ENCODE measurements around the gene RSAD2. TPM values are rescaled to one million over a fixed set of nuclear protein-coding genes. Genes with fewer than 3 reads are reported as not detected.

The RSAD2 gene
- total and polyA plus RNA-seq, 2 experiments from 2014 or later, result 0.10 TPM; not detected in 1

DNA sequence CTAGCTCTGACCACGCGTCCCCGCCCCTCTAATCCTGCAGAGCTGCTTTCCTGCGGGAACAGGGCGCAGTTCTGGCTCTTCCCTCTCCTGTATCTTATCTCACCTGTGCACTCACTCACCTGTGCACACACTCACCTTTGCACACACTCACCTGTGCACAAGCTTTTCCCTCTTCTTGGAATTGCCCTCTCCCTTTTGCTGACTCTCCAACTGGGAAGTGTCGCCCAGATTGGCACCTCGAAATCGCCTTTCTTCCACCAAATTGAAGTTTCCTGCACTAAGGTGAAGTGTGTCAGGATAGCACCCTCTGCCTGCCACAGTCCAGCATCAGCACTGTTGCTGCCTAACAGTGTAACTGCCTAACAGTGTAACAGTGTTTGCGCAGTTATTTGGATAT lies 11.3 kb upstream of the RSAD2 start:
- Histone ChIP-seq H4K20me1 (replicated peaks; ENCODE audit: insufficient read depth) (no peaks in the 10 kb centered on the region), H3K27ac (ENCODE audit: low read depth) (no peak overlapping the region), H2AFZ (peak overlapping the region; percentile 99), H3K4me2 (peak overlapping the region; percentile 90), H3K9me2 (ENCODE audit: insufficient read depth) (peaks cover 15% of the 10 kb centered on the region; the same call in 1 of the 2 replicates), H3K4me3 (peak overlapping the region; percentile 71), H3K79me2 (replicated peaks; ENCODE audit: insufficient read depth) (no peaks in the 10 kb centered on the region), H3F3A (replicated peaks; ENCODE audit: low read depth) (no peaks in the 10 kb centered on the region; the same call in 1 of the 2 replicates), H3K4me1 (ENCODE audit: insufficient read depth) (0 out of 2 replicates have a peak, but pooled peaks cover 2% of the 10 kb centered on the region), H3K27me3 (ENCODE audit: insufficient read depth) (peaks cover 48% of the 10 kb centered on the region), H3K36me3 (ENCODE audit: insufficient read depth) (no peaks in the 10 kb centered on the region)
- peak; percentile 50 for DNase-seq (ENCODE audit: low spot score)
- H3K36me3 Mint-ChIP-seq (ENCODE audit: low read depth), result no peaks in the 10 kb centered on the region; the same call in 1 of the 3 replicates
- H3K27me3 Mint-ChIP-seq (ENCODE audit: insufficient read depth, low read depth, poor library complexity), result peaks cover 26% of the 10 kb centered on the region
- H3K4me1 Mint-ChIP-seq, result peaks cover 6% of the 10 kb centered on the region
- H3K4me3 Mint-ChIP-seq, result peak overlapping the region; percentile 81
- H3K27ac Mint-ChIP-seq, result no peak overlapping the region
- ATAC-seq, result peak; percentile 55
- TF ChIP-seq CTCF (conservative IDR thresholded peaks at IDR 0.05; ENCODE audit: low read depth in 2 of 2), result peak; percentile 46 to 74
- TF ChIP-seq NANOG (IDR thresholded peaks at IDR 0.05; ENCODE audit: borderline replicate concordance), result no peak
- peaks cover 5% of the 10 kb centered on the region; the same call in 2 of the 3 replicates for H3K9me3 Mint-ChIP-seq

DNA sequence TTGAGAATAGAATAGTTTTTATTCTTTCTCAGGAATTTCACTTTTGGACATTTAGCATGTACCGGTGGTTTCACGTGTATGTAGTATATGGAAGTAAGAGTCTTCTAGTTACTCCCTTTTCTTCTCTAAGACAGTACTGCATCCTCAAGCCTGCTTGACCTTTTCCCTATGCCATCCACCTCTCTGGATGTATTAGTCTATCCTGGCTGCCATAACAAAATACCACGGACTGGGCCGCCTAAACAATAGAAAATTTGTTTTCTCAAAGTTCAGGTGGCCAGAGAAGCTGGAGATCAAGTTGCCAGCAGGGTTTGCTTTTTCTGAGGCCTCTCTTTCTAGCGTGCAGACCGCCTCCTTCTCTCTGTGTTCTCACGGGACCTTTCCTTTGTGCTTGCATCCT lies 10.6 kb upstream of the RSAD2 start:
- peaks cover 48% of the 10 kb centered on the region for H3K27me3 ChIP-seq (ENCODE audit: insufficient read depth)
- H3K4me2 ChIP-seq, result no peak overlapping the region; the same call in 1 of the 2 replicates
- no peak overlapping the region for H3K4me3 ChIP-seq
- no peaks in the 10 kb centered on the region; the same call in 1 of the 2 replicates for H3F3A ChIP-seq (replicated peaks; ENCODE audit: low read depth)
- no peak overlapping the region for H2AFZ ChIP-seq
- no peaks in the 10 kb centered on the region for H3K36me3 ChIP-seq (ENCODE audit: insufficient read depth)
- Mint-ChIP-seq H3K27ac (no peak overlapping the region), H3K27me3 (ENCODE audit: insufficient read depth, low read depth, poor library complexity) (peaks cover 26% of the 10 kb centered on the region), H3K36me3 (ENCODE audit: low read depth) (no peaks in the 10 kb centered on the region; the same call in 2 of the 3 replicates), H3K4me3 (no peak overlapping the region), H3K9me3 (no peaks in the 10 kb centered on the region; the same call in 1 of the 3 replicates), H3K4me1 (peaks cover 6% of the 10 kb centered on the region)
- DNase-seq (ENCODE audit: low spot score), result no peak
- peaks cover 15% of the 10 kb centered on the region; the same call in 1 of the 2 replicates for H3K9me2 ChIP-seq (ENCODE audit: insufficient read depth)
- no peak for TF ChIP-seq EZH2 (IDR thresholded peaks at IDR 0.05; ENCODE audit: low read depth, unreplicated experiment)
- no peak for TF ChIP-seq ZNF114 (CRISPR knock-in tag; IDR thresholded peaks at IDR 0.05)
- no peak for TF ChIP-seq POLR2AphosphoS5 (IDR thresholded peaks at IDR 0.05; ENCODE audit: low read depth)
- no peak for TF ChIP-seq JUNB (IDR thresholded peaks at IDR 0.05; ENCODE audit: unreplicated experiment)
- no peak for TF ChIP-seq CTCF (conservative IDR thresholded peaks at IDR 0.05; ENCODE audit: low read depth in 2 of 2)
- no peak for TF ChIP-seq NANOG (IDR thresholded peaks at IDR 0.05; ENCODE audit: borderline replicate concordance)
- no peak for TF ChIP-seq ETS1 (IDR thresholded peaks at IDR 0.05)
- no peak for TF ChIP-seq REST (IDR thresholded peaks at IDR 0.05; ENCODE audit: unreplicated experiment)
- TF ChIP-seq ZNF331 (CRISPR knock-in tag; IDR thresholded peaks at IDR 0.05; ENCODE audit: low read depth), result no peak
- 0 out of 2 replicates have a peak, but pooled peaks cover 2% of the 10 kb centered on the region for H3K4me1 ChIP-seq (ENCODE audit: insufficient read depth)
- no peak for ATAC-seq
- H4K20me1 ChIP-seq (replicated peaks; ENCODE audit: insufficient read depth), result no peaks in the 10 kb centered on the region
- no peaks in the 10 kb centered on the region for H3K79me2 ChIP-seq (replicated peaks; ENCODE audit: insufficient read depth)
- H3K27ac ChIP-seq (ENCODE audit: low read depth), result no peak overlapping the region
